Thyroid gland (tissue), 4 donors: ENCODE results near the gene OLFM1. TPM values are rescaled to one million over a fixed set of nuclear protein-coding genes. Genes with fewer than 3 reads are reported as not detected.
A peak's percentile ranks its signal among the peaks of the same experiment; 100 is the strongest.

Experiments
- DNase-seq, 2 donors: peaks; one replicate each; pipeline ENCODE4 v3.0.0-alpha.2; 2019
- H3K27ac ChIP-seq, 3 donors: fragments of 200-600 bp; sonication (generic); 1 replicate in 2 of 3; 2 replicates in 1 of 3; pipeline ENCODE4 v1.5.1; 2016 to 2019; ENCODE audit warnings: mild to moderate bottlenecking in 1 of 3, moderate library complexity in 1 of 3
- H3K27me3 ChIP-seq: fragments of 200-600 bp; sonication (generic); one replicate; pipeline ENCODE4 v1.5.1; 2019
- H3K36me3 ChIP-seq, 2 donors: fragments of 200-600 bp; sonication (generic); one replicate each; pipeline ENCODE4 v1.5.1; 2016 to 2019
- H3K4me1 ChIP-seq, 2 donors: fragments of 200-600 bp; sonication (generic); one replicate each; pipeline ENCODE4 v1.5.1; 2017 to 2019
- H3K4me3 ChIP-seq, 3 donors: fragments of 200-600 bp; sonication (generic); replicated peaks in 1 of 3; 1 replicate in 2 of 3; 2 replicates in 1 of 3; pipeline ENCODE4 v1.5.1; 2016; ENCODE audit warnings: mild to moderate bottlenecking in 1 of 3
- H3K9me3 ChIP-seq: fragments of 200-600 bp; sonication (generic); one replicate; pipeline ENCODE4 v1.5.1; 2017
- POLR2A ChIP-seq, 2 donors: fragments of 450-650 bp; IDR thresholded peaks; one replicate each; pipeline ENCODE4 v1.6.1; 2017; ENCODE audit warnings: antibody characterized with exemption in 2 of 2, mild to moderate bottlenecking in 2 of 2, moderate library complexity in 1 of 2
- WGBS, 2 donors: methylation state at CpG; one replicate each; pipeline ENCODE4 v1.1.5; 2017; 5-methylcytosine and 5-hydroxymethylcytosine counted together
- intact Hi-C: fragments of 100-400 bp; cut with DNase I; formaldehyde crosslinking; loops from one replicate; pipeline ENCODE4 v1.15.1; 2023
- total RNA-seq, 4 donors: library from RNA; depleted of rRNA; stranded (reverse); fragments of >200 nt; gene quantifications; one replicate each; pipeline ENCODE4 v1.2.3, GENCODE V29; 2016
- TF ChIP-seq, protein P1 (sequence below), 6 experiments: fragments of 200-600 bp in 3 of 6; fragments of 450-650 bp in 3 of 6; sonication (generic) in 3 of 6; IDR thresholded peaks; one replicate each; pipeline ENCODE4 v1.5.1; 2016 to 2019; ENCODE audit warnings: antibody characterized with exemption in 6 of 6, mild to moderate bottlenecking in 2 of 6, inconsistent platforms in 1 of 6, moderate library complexity in 1 of 6

OLFM1 gene
- total RNA-seq, 4 donors from 2014 or later: 7.2 to 25.8 (median 17.4) TPM

DNA sequence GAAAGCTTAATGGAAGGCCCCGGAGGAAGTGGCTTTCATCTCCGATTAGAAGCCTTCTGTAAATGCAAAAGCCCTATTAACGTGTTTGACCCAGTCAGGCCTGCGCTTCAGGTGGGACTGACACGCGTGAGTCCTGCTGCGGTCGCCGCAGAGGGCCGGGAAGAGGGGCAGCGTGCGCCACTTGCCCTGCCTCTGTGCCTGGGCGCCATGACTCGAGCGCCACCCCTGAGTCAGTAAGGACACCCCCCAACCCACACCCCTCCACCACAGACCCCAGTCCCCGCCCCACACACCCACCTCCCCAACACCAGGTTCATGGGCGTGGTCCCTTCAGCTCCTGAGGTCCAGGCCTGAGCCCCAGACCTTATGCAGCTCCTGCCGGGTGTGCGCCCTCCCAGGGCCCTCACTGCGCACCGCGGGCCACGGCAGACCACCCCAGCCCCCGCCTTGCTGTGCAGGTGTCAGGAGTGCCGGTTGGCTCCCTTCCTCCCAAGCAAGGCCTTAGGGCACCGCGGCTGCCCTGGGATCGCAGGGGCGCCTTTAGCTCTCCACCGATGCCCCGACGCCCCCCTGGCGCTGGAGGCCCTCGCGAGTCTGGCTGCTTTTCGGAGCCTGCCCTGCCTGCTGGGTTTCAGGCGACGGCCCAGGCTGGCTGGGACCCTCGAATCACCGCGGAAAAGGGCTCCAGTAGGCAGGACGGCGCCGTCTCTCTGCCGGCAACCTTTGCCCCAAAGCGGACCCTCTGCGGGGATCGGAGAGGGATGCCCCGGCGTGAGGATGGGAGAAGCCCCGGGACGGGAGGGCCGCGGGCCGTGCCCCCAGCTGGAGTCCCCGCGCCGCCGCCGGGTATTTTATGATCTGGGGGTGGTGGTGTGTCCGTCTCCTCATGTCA is 625 bp upstream of the OLFM1 start:
- peaks cover 7% of the 10 kb centered on the region for H3K27me3 ChIP-seq
- 4 to 22% methylated on average over 18 to 26 of the region's 61 CpGs for WGBS, 2 donors
- H3K9me3 ChIP-seq: no peaks in the 10 kb centered on the region
- no peak for DNase-seq
- TF ChIP-seq POLR2A (IDR thresholded peaks at IDR 0.05): no peak
- TF ChIP-seq, protein P1, sequence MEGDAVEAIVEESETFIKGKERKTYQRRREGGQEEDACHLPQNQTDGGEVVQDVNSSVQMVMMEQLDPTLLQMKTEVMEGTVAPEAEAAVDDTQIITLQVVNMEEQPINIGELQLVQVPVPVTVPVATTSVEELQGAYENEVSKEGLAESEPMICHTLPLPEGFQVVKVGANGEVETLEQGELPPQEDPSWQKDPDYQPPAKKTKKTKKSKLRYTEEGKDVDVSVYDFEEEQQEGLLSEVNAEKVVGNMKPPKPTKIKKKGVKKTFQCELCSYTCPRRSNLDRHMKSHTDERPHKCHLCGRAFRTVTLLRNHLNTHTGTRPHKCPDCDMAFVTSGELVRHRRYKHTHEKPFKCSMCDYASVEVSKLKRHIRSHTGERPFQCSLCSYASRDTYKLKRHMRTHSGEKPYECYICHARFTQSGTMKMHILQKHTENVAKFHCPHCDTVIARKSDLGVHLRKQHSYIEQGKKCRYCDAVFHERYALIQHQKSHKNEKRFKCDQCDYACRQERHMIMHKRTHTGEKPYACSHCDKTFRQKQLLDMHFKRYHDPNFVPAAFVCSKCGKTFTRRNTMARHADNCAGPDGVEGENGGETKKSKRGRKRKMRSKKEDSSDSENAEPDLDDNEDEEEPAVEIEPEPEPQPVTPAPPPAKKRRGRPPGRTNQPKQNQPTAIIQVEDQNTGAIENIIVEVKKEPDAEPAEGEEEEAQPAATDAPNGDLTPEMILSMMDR (IDR thresholded peaks at IDR 0.05): no peak
- peak overlapping the region in 1 of 3 donors; percentile 19 for H3K4me3 ChIP-seq
- intact Hi-C loops: loop anchor here (2.0 to 5.0 kb wide), 2 partner anchors 255 to 326 kb away; no protein-coding TSS in a partner anchor
- H3K4me1 ChIP-seq: peaks cover 7 to 33% of the 10 kb centered on the region in 2 donors
- H3K27ac ChIP-seq: no peak overlapping the region
- no peaks in the 10 kb centered on the region for H3K36me3 ChIP-seq

DNA sequence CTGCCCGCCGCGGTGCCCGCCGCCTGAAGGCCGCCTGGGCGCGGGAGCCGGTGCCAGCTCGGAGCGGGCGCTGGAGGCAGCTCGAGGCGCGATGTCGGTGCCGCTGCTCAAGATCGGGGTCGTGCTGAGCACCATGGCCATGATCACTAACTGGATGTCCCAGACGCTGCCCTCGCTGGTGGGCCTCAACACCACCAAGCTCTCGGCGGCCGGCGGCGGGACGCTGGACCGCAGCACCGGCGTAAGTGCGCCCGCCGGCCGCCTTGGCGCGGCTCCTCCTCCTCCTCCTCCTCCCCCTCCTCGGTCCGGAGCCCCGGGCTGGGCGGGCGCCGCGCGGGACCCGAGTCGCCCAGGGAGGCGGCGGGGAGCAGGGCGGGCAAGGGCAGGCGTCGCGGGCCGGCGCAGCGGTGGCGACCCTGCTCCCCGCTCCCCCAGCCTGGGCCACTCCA is 455 bp downstream of the OLFM1 start:
- Histone ChIP-seq H3K27ac (no peak overlapping the region), H3K4me1 (peaks cover 7 to 33% of the 10 kb centered on the region in 2 donors), H3K4me3 (peak overlapping the region in 1 of 3 donors; percentile 43), H3K36me3 (no peaks in the 10 kb centered on the region), H3K9me3 (no peaks in the 10 kb centered on the region), H3K27me3 (peaks cover 7% of the 10 kb centered on the region)
- DNase-seq: no peak
- TF ChIP-seq POLR2A (IDR thresholded peaks at IDR 0.05): no peak
- TF ChIP-seq, protein P1 (IDR thresholded peaks at IDR 0.05): no peak
- WGBS, 2 donors: 7% methylated on average over 13 of the region's 57 CpGs; no CpG with 5 or more reads in 1 of the 2 donors
- intact Hi-C loops: loop anchor here (2.0 to 5.0 kb wide), 2 partner anchors 254 to 325 kb away; no protein-coding TSS in a partner anchor

DNA sequence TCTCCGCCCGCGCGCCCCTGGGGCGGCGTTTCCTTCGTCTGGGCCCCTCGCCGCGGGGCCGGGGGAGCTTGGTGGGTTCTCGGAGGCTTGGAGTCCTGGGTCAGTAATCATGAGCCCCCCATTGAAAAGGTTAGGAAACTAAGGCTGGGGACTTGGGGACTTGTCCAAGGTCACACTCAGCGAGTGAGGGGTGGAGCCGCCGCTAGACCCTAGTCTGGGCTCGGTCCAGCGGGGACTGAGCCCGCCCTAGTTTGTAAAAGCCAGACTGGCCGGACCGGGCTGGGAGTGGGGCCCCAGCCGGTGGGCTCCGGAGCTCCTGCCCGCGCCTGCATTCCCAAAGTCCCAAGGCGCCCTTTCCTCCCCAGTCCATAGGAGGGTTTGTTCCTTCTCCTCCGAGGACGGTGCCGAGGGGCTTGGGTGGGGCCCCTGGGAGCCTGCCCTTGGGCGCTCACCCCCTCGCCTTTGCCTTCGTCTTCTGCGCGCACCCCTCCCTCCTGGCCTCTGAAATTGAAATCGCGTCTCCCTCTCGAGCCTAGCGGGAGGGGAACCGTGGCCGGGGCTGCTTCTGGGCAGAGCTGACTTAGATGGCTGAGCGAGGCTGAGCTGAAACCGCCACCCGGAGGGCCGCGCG is 995 bp downstream of the OLFM1 start:
- no peak for TF ChIP-seq POLR2A (IDR thresholded peaks at IDR 0.05)
- TF ChIP-seq, protein P1 (IDR thresholded peaks at IDR 0.05): no peak
- Histone ChIP-seq H3K4me1 (peaks cover 7 to 31% of the 10 kb centered on the region in 2 donors), H3K9me3 (no peaks in the 10 kb centered on the region), H3K4me3 (peak overlapping the region in 1 of 3 donors; percentile 43), H3K27ac (no peak overlapping the region), H3K27me3 (peaks cover 7% of the 10 kb centered on the region), H3K36me3 (no peaks in the 10 kb centered on the region)
- intact Hi-C loops: loop anchor here (5.0 kb wide), 1 partner anchor 254 kb away; no protein-coding TSS in a partner anchor
- 3 to 4% methylated on average over 19 to 24 of the region's 45 CpGs for WGBS, 2 donors
- DNase-seq: no peak

DNA sequence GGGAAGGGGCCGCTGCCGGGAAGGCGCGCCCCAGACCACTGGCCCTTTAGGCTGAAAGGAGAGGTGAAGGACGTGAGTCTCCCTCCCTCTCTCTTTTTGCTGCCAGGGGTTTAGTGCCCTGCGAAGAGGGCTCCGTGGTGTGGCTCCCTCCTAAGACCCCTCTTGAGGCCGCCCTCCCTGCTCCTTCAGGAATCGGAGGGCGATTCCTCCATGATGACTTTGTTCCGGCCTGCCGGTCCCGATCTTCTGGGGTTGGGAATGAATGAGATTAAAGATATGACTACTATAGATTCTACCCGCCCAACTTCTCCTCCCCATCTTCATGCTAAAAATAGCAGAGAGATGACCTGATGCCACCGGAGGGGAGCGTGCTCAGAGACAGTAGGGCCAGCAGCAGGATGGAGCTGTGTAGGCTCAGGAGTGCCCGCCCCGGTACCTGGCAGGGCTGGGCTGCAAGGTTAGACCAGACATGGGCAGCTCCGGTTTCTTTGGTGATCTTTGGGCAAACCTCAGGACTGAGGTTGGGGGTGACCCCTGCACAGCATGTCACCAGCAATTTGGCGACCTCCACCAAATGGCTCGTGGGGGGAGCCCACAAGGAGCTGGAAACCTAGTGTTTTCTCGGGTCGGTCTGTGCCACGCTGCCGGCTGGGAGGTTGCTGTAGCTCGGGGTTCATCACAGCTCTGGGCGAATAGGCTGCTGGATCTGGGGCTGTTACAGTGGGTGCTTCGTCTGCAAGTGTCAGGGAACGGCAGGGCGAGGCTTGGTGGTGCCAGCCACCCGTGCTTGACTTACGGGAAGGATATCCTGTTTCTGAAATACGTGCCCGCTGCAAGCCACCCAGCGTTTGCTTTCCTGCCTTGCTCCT is 1.7 kb downstream of the OLFM1 start:
- intact Hi-C loops: loop anchor here (5.0 kb wide), 1 partner anchor 253 kb away; no protein-coding TSS in a partner anchor
- no peak overlapping the region for H3K27ac ChIP-seq
- peak overlapping the region in 1 of 3 donors; percentile 43 for H3K4me3 ChIP-seq

More for the DNA sequence above, 1.7 kb downstream of the OLFM1 start:
- Histone ChIP-seq H3K9me3 (no peaks in the 10 kb centered on the region), H3K36me3 (no peaks in the 10 kb centered on the region), H3K27me3 (peaks cover 7% of the 10 kb centered on the region), H3K4me1 (peaks cover 7 to 26% of the 10 kb centered on the region in 2 donors)
- WGBS, 2 donors: 40 to 52% methylated on average over 31 to 32 of the region's 35 CpGs
- no peak for DNase-seq
- TF ChIP-seq, protein P1 (IDR thresholded peaks at IDR 0.05): no peak
- no peak for TF ChIP-seq POLR2A (IDR thresholded peaks at IDR 0.05)
